Heart right ventricle (tissue), 16 donors: ENCODE data around the gene MAGI3. TPM values are rescaled to one million over a fixed set of nuclear protein-coding genes. Genes with fewer than 3 reads are reported as not detected.

Source experiments
- ATAC-seq, 8 donors: fragments of 200-7000 bp; cut with Tn5 transposase; one replicate each; pipeline ENCODE4 v1.9.1; 2020; ENCODE audit warnings: mild to moderate bottlenecking in 8 of 8, moderate library complexity in 8 of 8, moderate number of reproducible peaks in 1 of 8
- DNase-seq, 2 donors: peaks; one replicate each; pipeline ENCODE4 v3.0.0-alpha.2; 2020
- H3K27ac ChIP-seq, 10 donors: fragments of 200-600 bp; sonication (generic) in 2 of 10; one replicate each; pipeline versions ENCODE4 v1.5.0 to v1.8.0; 2020 to 2022; ENCODE audit warnings: mild to moderate bottlenecking in 3 of 10
- H3K27me3 ChIP-seq, 7 donors: fragments of 200-600 bp; one replicate each; pipeline ENCODE4 v1.8.0; 2021 to 2022; ENCODE audit warnings: mild to moderate bottlenecking in 2 of 7
- H3K36me3 ChIP-seq, 9 donors: fragments of 200-600 bp; sonication (generic) in 1 of 9; one replicate each; pipeline versions ENCODE4 v1.5.0 to v1.8.0; 2020 to 2022; ENCODE audit warnings: mild to moderate bottlenecking in 2 of 9
- H3K4me1 ChIP-seq, 9 donors: fragments of 200-600 bp; sonication (generic) in 1 of 9; one replicate each; pipeline versions ENCODE4 v1.5.0 to v1.8.0; 2020 to 2022; ENCODE audit warnings: mild to moderate bottlenecking in 4 of 9
- H3K4me3 ChIP-seq, 10 donors: fragments of 200-600 bp; sonication (generic) in 2 of 10; one replicate each; pipeline versions ENCODE4 v1.5.0 to v1.8.0; 2020 to 2022; ENCODE audit warnings: mild to moderate bottlenecking in 7 of 10, moderate library complexity in 2 of 10
- H3K9me3 ChIP-seq, 11 donors: fragments of 200-600 bp in 10 of 11; sonication (generic) in 2 of 11; one replicate each; pipeline versions ENCODE4 v1.5.0 to v1.8.0; 2013 to 2022; ENCODE audit warnings: mild to moderate bottlenecking in 2 of 11, control low read depth in 1 of 11, moderate library complexity in 1 of 11
- CTCF ChIP-seq, 9 donors: fragments of 200-600 bp; sonication (generic) in 2 of 9; IDR thresholded peaks; one replicate each; pipeline versions ENCODE4 v1.5.0 to v1.8.0; 2021 to 2022; ENCODE audit warnings: antibody characterized with exemption in 9 of 9, mild to moderate bottlenecking in 5 of 9, moderate library complexity in 1 of 9
- WGBS, 2 donors: extraction: QIAGEN DNeasy Blood & Tissue Kit; methylation state at CpG; one replicate each; pipeline ENCODE4 v1.1.7; 2013; ENCODE audit warnings: inconsistent platforms in 1 of 2; 5-methylcytosine and 5-hydroxymethylcytosine counted together
- intact Hi-C, 10 donors: fragments of 100-400 bp; cut with DNase I; formaldehyde crosslinking; loops; one replicate each; pipeline versions ENCODE4 v1.11.1 to v1.14.2; 2022
- polyA plus RNA-seq, 2 donors: library from polyadenylated mRNA; stranded (reverse); fragments of 200-250 nt; gene quantifications; one replicate each; pipeline ENCODE4 v1.2.3, GENCODE V29; 2013
- total RNA-seq, 10 donors: library from RNA; stranded (reverse); fragmentation: NEBNext Ultra II Directional in 3 of 10; extraction: Animal tissue kit (Norgen Biotek cat#: 25700) in 3 of 10; gene quantifications; one replicate each; pipeline versions ENCODE4 v1.2.1 to v1.2.4, GENCODE V29; 2021 to 2023
- donor health status: Arrhythmogenic right ventricular cardiomyopathy.
- donor health status: ischemic (EF 13 %, LVEDD 7.1; RV severe dilation, severe dysfunction).
- donor health status: healthy with polysubstance abuse.
- donor health status: DM: no; HTN: yes; CAD: no.
- donor health status: DM: no; HTN: no; CAD: no.
- donor health status: ischemic (EF 25% LVEDD 6.9; RV normal size, moderate dysfunction).
- donor health status: ischemic (EF 25% LVEDD 5.7; RV mildly dilated, moderate dysfunction).
- donor health status: healthy.
- donor health status: DM: yes; HTN: yes; CAD: no.
- donor health status: Ischemic cardiomyopathy.
- donor health status: ischemic (EF 35%, LVEDD 5.7; RV mildly dilated, moderate dysfunction).
- donor health status: nonischemic (EF 11% LVEDD 7.7; RV severe dilation, severe dysfunction).
- donor health status: DM: yes; HTN: yes; CAD: no.
- donor health status: PGD.
- donor health status: ischemic (EF 29% LVEDD 5.4; RV normal size, mild dysfunction).
- donor health status: nonischemic (EF 23%, LVEDD 6.1; RV moderate dilation, normal function).

The MAGI3 gene
- total and polyA plus RNA-seq, 12 donors: 2.2 to 9.4 (median 7.5) TPM

- ATAC-seq: no peak
- H3K4me3 ChIP-seq: no peak overlapping the region
Measured at GRCh38 chr1:113396585-113396984, 6.3 kb downstream of the MAGI3 start.

GRCh38 chr1:113399062-113399583 lies 8.8 kb downstream of the MAGI3 start:
- DNase-seq: no peak
- Histone ChIP-seq H3K27ac (no peak overlapping the region), H3K4me3 (no peak overlapping the region), H3K27me3 (peaks cover 0 to 29% (median 0%) of the 10 kb centered on the region in 7 donors), H3K4me1 (peaks cover 0 to 31% (median 11%) of the 10 kb centered on the region in 9 donors), H3K9me3 (no peaks in the 10 kb centered on the region), H3K36me3 (no peaks in the 10 kb centered on the region)
- no peak for TF ChIP-seq CTCF (IDR thresholded peaks at IDR 0.05)
- no peak for ATAC-seq
- intact Hi-C loops: loop anchor here in 4 of 10 donors (10.0 kb wide), 2 partner anchors 254 to 276 kb away; no protein-coding TSS in a partner anchor
- 72 to 80% methylated on average over 5 of the region's 5 CpGs for WGBS, 2 donors

More at GRCh38 chr1:113396585-113396984, 6.3 kb downstream of the MAGI3 start:
- Histone ChIP-seq H3K27ac (no peak overlapping the region), H3K27me3 (peaks cover 0 to 41% (median 0%) of the 10 kb centered on the region in 7 donors), H3K4me1 (peaks cover 0 to 49% (median 36%) of the 10 kb centered on the region in 9 donors), H3K9me3 (no peaks in the 10 kb centered on the region), H3K36me3 (no peaks in the 10 kb centered on the region)
- DNase-seq: no peak
- no peak for TF ChIP-seq CTCF (IDR thresholded peaks at IDR 0.05)
- 92 to 96% methylated on average over 3 of the region's 3 CpGs for WGBS, 2 donors
- intact Hi-C loops: loop anchor here in 4 of 10 donors (10.0 kb wide), 2 partner anchors 252 to 278 kb away; no protein-coding TSS in a partner anchor

GRCh38 chr1:113401067-113401466 lies 10.8 kb downstream of the MAGI3 start:
- ATAC-seq: no peak
- no peak for DNase-seq
- 46 to 52% methylated on average over 4 of the region's 4 CpGs for WGBS, 2 donors
- no peaks in the 10 kb centered on the region for H3K9me3 ChIP-seq
- peaks cover 0 to 24% (median 6%) of the 10 kb centered on the region in 9 donors for H3K4me1 ChIP-seq
- H3K27me3 ChIP-seq: peaks cover 0 to 22% (median 0%) of the 10 kb centered on the region in 7 donors
- H3K4me3 ChIP-seq: no peak overlapping the region
- TF ChIP-seq CTCF (IDR thresholded peaks at IDR 0.05): no peak
- H3K36me3 ChIP-seq: no peaks in the 10 kb centered on the region
- H3K27ac ChIP-seq: no peak overlapping the region
- intact Hi-C loops: no loop called here

- peaks cover 0 to 17% (median 0%) of the 10 kb centered on the region in 7 donors for H3K27me3 ChIP-seq
- no peaks in the 10 kb centered on the region for H3K9me3 ChIP-seq
- 94 to 96% methylated on average over 3 of the region's 3 CpGs for WGBS, 2 donors
- H3K27ac ChIP-seq: no peak overlapping the region
- H3K36me3 ChIP-seq: no peaks in the 10 kb centered on the region
- intact Hi-C loops: no loop called here
- ATAC-seq: no peak
- peaks cover 0 to 24% (median 6%) of the 10 kb centered on the region in 9 donors for H3K4me1 ChIP-seq
- no peak overlapping the region for H3K4me3 ChIP-seq
- no peak for DNase-seq
- no peak for TF ChIP-seq CTCF (IDR thresholded peaks at IDR 0.05)
Measured at GRCh38 chr1:113401728-113402127, 11.4 kb downstream of the MAGI3 start.
